ENCODE measurements around the gene ZNF689. TPM values are rescaled to one million over a fixed set of nuclear protein-coding genes. Genes with fewer than 3 reads are reported as not detected.

Gene ZNF689
- 7.1 TPM for total RNA-seq

- intact Hi-C loops (cut with DNase I): no loop called here
- DNase-seq (ENCODE audit: low spot score) (peak; percentile 96), ATAC-seq (peak; percentile 99)
Observed at GRCh38 chr16:30609926-30610839, at the start of gene ZNF689. Gene ZNF689, minus strand, starts transcription at chr16:30610389. Its CDS starts 348 bp downstream, at chr16:30610041.

- peak; percentile 90 for DNase-seq (ENCODE audit: low spot score)
Observed at GRCh38 chr16:30658731-30659506, 48.7 kb upstream of the ZNF689 start.

GRCh38 chr16:30657866-30658730 lies 47.9 kb upstream of the ZNF689 start, which contains the start of gene FBRS:
Gene FBRS, plus strand, starts transcription at chr16:30658431. Its CDS starts 1,088 bp downstream, at chr16:30659519.
- ATAC-seq (peak; percentile 94), DNase-seq (ENCODE audit: low spot score) (peak; percentile 100)
- intact Hi-C loops (cut with DNase I): no loop called here

More at GRCh38 chr16:30658731-30659506, 48.7 kb upstream of the ZNF689 start:
- peak; percentile 58 for ATAC-seq
- intact Hi-C loops (cut with DNase I): no loop called here

GRCh38 chr16:30656974-30657865 lies 47.0 kb upstream of the ZNF689 start:
- DNase-seq (ENCODE audit: low spot score) (peak; percentile 62), ATAC-seq (no peak)
- intact Hi-C loops (cut with DNase I): no loop called here

GRCh38 chr16:30656388-30656787 lies 46.2 kb upstream of the ZNF689 start:
- ATAC-seq (no peak), DNase-seq (ENCODE audit: low spot score) (no peak)
- intact Hi-C loops (cut with DNase I): no loop called here

GRCh38 chr16:30655815-30656347 lies 45.7 kb upstream of the ZNF689 start:
- no peak for ATAC-seq
- peak; percentile 64 for DNase-seq (ENCODE audit: low spot score)
- intact Hi-C loops (cut with DNase I): no loop called here

- DNase-seq (ENCODE audit: low spot score) (no peak), ATAC-seq (no peak)
- intact Hi-C loops (cut with DNase I): no loop called here
Observed at GRCh38 chr16:30654856-30655255, 44.7 kb upstream of the ZNF689 start.

GRCh38 chr16:30652718-30653117 lies 42.5 kb upstream of the ZNF689 start:
- intact Hi-C loops (cut with DNase I): no loop called here
- DNase-seq (ENCODE audit: low spot score): no peak
- ATAC-seq: no peak

- ATAC-seq (no peak), DNase-seq (ENCODE audit: low spot score) (no peak)
- intact Hi-C loops (cut with DNase I): no loop called here
Observed at GRCh38 chr16:30652005-30652296, 41.8 kb upstream of the ZNF689 start.

GRCh38 chr16:30651124-30652004 lies 41.2 kb upstream of the ZNF689 start:
- intact Hi-C loops (cut with DNase I): no loop called here
- peak; percentile 52 for ATAC-seq
- DNase-seq (ENCODE audit: low spot score): peak; percentile 80

- peak; percentile 95 for ATAC-seq
- intact Hi-C loops (cut with DNase I): no loop called here
- peak; percentile 100 for DNase-seq (ENCODE audit: low spot score)
Observed at GRCh38 chr16:30650369-30651123, 40.4 kb upstream of the ZNF689 start, which contains the start of gene PRR14. Gene PRR14, plus strand, starts transcription at chr16:30650960. Its CDS starts 686 bp downstream, at chr16:30651646.

- ATAC-seq (peak; percentile 2), DNase-seq (ENCODE audit: low spot score) (peak; percentile 78)
- intact Hi-C loops (cut with DNase I): no loop called here
Observed at GRCh38 chr16:30649725-30650368, 39.7 kb upstream of the ZNF689 start.

GRCh38 chr16:30647274-30647571 lies 37.0 kb upstream of the ZNF689 start:
- no peak for ATAC-seq
- intact Hi-C loops (cut with DNase I): no loop called here
- no peak for DNase-seq (ENCODE audit: low spot score)

- intact Hi-C loops (cut with DNase I): no loop called here
Observed at GRCh38 chr16:30645727-30646126, 35.5 kb upstream of the ZNF689 start.

GRCh38 chr16:30644334-30644830 lies 34.2 kb upstream of the ZNF689 start:
- ATAC-seq: no peak
- intact Hi-C loops (cut with DNase I): no loop called here

More at GRCh38 chr16:30645727-30646126, 35.5 kb upstream of the ZNF689 start:
- ATAC-seq: no peak
- DNase-seq (ENCODE audit: low spot score): no peak

More at GRCh38 chr16:30644334-30644830, 34.2 kb upstream of the ZNF689 start:
- DNase-seq (ENCODE audit: low spot score): no peak
